Adipose tissue (tissue), 3 donors: ENCODE data around the gene ZBTB16. TPM values are rescaled to one million over a fixed set of nuclear protein-coding genes. Genes with fewer than 3 reads are reported as not detected.

ENCODE experiments used
- H3K27ac ChIP-seq: one replicate; pipeline ENCODE4 v1.5.1; 2013; ENCODE audit warnings: low read depth, low read length
- WGBS, 3 donors: extraction: QIAGEN DNeasy Blood & Tissue Kit; methylation state at CpG; one replicate each; pipeline ENCODE4 v1.1.7; 2013; 5-methylcytosine and 5-hydroxymethylcytosine counted together
- polyA plus RNA-seq, 3 donors: library from polyadenylated mRNA; stranded (reverse); fragments of 200-250 nt; gene quantifications; one replicate each; pipeline ENCODE4 v1.2.3, GENCODE V29; 2013
- donor health status: healthy with polysubstance abuse.
- donor health status: Bipolar disorder and iron deficiency.
- donor health status: healthy.

Gene ZBTB16
- polyA plus RNA-seq, 3 donors: 30.4 to 68.2 (median 43.1) TPM

DNA sequence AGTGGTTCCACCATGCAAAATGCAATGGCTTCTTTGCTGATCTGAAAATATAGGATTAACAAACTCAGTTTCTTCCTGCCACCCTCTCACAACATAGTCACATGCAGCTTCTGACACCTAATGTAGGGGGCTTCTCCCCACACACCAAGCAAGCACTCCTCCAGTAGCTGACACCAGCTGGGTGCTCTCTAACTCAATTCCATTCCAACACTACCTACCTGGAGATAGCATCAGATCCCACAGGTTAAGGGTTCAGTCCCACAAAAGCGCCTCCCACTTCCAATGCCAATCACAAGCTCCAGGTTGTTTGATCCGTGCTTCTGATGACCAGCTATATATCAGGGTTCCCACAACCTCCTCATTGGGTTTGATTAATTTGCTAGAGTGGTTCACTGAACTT lies 204.9 kb downstream of the ZBTB16 start:
- H3K27ac ChIP-seq: no peak overlapping the region
- 88 to 89% (median 89%) methylated on average over 2 of the region's 2 CpGs for WGBS, 3 donors

DNA sequence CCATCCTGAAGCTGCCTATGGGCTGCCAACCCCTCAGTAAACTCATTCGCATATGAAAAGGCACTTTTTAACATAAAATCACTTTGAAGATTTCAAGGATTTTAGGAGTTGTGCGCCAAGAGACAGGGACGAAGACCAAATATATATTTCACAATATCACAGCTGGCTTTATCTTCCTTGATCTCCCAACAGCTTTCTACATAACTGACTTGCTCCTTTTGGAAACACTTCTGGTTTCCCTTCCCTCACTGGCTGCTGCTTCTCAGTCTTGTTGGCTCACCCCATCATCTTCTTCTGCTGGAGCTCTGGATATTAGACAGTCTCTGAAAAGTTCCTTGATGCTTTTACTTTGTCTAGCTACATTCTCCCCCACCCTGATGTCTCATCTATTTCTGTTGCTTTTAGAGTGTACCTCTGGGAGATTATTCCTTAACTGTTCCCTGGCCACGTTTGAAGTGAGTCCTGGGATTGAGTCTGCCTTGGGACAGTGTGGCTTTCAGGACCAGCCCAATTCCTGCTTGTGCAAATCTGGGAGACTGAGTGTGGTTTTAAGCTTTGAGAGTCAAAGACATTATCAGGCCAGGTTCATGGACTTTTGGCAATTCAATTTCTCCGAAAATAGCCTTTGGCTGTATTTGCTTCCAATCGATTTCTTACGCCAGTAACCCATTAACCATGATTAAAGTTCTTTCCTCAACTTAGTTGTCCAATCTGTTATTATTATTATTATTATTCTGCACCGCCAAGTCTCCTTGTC lies 205.8 kb downstream of the ZBTB16 start:
- WGBS, 3 donors: 46 to 67% (median 65%) methylated on average over 8 of the region's 8 CpGs

DNA sequence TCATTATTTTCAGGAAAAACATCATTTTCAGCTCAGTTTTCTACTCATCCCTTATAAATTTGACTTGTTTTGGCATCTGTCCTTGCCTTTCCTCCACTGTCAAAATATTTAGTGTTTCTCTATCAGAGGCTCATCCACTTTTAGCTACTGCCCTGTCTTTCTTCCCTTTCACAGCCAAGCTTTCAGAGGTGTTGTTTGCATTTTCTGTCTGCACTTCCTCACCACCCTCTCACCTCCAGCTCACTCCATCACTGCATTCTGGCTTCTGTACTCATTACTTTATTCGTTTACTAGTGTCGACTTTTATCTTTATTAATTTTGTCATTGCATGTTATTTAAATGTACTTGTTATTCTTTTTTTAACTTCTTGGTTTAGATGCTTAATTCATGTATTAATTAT lies 210.0 kb downstream of the ZBTB16 start:
- WGBS, 3 donors: 55 to 79% (median 75%) methylated on average over 2 of the region's 2 CpGs
- no peak overlapping the region for H3K27ac ChIP-seq

More for the DNA sequence above, 205.8 kb downstream of the ZBTB16 start:
- no peak overlapping the region for H3K27ac ChIP-seq

DNA sequence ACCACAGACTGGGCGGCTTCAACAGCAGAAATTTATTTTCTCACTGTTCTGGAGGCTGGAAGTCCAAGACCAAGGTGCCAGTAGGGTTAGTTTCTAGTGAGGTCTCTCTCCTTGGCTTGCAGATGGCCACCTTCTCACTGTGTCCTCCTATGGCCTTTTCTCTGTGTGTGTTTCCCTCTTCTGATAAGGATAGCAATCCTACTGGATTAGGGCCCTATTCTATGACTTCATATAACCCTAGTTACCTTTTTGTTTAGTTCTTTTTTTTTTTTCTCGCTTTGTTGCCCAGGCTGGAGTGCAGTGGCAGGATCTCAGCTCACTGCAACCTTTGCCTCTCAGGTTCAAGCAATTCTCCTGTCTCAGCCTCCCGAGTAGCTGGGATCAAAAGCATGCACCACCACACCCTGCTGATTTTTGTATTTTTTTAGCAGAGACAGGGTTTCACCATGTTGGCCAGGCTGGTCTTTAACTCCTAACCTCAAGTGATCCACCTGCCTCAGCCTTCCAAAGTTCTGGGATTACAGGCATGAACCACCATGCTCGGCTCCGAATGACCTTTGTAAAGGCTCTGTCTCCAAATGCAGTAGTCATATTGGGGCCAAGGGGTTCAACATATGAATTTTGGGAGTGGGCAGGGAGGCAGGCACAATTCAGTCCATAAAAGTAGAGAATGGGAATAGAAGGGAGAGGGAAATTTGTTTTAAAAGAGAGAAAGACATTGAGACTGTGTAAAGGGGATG lies 211.2 kb downstream of the ZBTB16 start:
- 91 to 98% (median 97%) methylated on average over 5 of the region's 5 CpGs for WGBS, 3 donors
- no peak overlapping the region for H3K27ac ChIP-seq

DNA sequence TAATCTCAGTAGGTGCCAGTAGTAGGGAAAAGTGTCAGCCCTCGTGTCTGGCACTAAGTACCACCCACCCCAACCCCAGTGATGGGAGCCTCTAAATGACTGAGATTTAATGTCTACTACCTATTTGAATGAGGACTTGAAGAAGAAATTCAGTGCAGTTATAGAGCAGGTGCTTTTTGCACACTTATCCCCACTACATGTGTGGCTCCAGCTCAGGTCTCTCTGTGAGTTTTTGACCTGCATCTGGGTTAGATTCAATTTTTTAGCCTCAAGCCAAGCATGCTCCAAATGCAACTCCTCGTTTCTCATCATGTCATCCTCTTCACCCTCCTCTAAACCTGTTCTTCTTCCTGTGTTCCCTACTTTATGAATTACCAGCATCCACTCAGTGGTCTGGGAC lies 211.8 kb downstream of the ZBTB16 start:
- no peak overlapping the region for H3K27ac ChIP-seq
- WGBS, 3 donors: 70 to 79% (median 73%) methylated on average over 2 of the region's 2 CpGs

DNA sequence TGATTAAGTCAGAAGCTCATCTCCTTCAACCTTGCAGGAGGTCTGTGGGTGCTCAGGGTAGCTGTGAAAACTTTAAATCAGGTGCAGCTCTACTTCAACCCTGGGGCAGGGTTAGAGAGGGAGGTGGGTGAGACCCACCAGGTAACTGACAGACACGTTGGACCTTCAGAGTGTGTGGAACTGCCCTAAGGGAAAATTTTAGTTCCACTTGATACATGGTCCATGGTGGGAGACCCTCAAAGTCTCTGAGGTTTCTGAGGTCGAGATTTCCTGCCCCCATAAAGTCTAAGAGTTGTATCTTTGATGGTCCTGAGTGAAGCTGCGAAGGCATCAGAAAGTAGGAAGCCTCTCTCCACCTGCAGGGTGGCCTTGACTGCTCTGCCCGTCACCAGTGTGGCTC lies 212.8 kb downstream of the ZBTB16 start:
- H3K27ac ChIP-seq: no peak overlapping the region
- 54 to 80% (median 77%) methylated on average over 4 of the region's 4 CpGs for WGBS, 3 donors

DNA sequence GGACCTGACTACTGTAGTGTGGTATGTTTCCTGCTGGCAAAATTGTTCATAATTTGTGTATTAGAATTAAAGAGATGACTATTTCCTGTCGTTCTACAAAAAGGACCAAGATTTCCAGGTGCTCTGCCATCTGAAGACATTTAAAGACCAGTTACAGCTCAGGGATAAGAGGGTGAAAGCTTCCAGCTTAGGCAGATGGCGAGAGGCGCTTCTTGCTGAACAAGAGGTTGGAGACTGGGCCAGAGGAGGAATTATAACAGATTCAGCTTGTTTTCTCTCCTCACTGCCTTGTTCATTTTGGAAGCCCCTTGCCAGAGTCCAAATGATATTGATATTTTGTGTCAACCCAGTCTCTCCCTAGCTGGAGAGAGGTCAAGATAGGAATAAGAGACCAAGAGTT lies 213.6 kb downstream of the ZBTB16 start:
- no peak overlapping the region for H3K27ac ChIP-seq
- WGBS, 3 donors: 86 to 88% (median 87%) methylated on average over 3 of the region's 3 CpGs

DNA sequence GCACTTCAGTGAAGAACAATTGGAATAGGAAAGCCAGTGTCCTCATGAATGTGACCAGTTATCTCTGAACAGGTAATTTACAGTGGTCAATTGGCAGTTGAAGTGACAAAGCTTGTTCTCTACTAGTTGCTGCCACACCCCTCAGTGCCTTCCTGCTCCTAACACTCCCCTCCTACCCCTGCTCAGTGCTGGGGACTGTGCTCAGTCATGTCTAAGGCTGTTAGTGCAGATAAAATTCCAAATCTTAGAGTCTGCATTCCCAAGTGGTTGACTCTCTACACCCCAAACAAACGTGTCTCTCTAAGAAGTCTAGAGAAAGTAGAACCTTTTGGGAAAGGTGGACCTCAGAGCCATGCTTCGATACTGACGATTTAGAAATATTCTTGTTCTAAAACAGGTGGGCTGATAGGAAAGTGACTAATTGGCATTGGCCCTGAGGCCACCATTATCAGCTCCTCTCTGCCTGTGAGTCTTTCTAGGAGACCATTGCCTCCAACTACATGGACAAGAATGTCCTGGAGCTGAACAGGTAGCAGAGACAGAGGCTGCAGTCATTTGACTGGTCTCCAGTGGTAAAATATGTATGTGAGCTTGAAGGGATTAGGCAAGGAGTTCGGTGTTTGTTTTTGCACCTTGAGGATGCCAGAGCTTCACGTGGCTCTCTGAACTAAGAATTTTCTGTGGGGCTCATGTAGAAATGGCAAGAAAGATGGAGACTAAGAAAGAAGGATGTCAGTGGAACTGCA lies 214.6 kb downstream of the ZBTB16 start:
- no peak overlapping the region for H3K27ac ChIP-seq
- 64 to 85% (median 80%) methylated on average over 5 of the region's 5 CpGs for WGBS, 3 donors

DNA sequence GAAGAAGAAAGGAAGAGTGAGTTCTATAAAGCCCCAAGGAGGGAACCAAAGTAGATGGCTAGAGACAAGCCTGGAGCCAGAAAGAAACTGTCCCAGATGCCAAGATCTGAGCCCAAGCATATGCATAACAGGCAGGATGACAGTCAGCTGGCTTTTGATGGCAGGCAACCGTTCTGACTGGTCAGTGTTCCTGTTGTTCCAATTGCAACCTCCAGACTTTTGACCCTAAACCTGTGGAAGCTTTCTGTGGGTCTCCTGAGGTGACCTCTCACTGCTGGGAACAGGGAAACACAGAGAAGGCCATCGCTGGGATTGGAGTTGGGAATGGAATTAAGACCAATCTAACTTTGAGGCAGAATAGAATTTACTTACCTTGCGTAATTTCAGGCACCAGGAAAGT lies 215.1 kb downstream of the ZBTB16 start:
- H3K27ac ChIP-seq: no peak overlapping the region
- WGBS, 3 donors: 64 to 74% (median 68%) methylated on average over 3 of the region's 3 CpGs

DNA sequence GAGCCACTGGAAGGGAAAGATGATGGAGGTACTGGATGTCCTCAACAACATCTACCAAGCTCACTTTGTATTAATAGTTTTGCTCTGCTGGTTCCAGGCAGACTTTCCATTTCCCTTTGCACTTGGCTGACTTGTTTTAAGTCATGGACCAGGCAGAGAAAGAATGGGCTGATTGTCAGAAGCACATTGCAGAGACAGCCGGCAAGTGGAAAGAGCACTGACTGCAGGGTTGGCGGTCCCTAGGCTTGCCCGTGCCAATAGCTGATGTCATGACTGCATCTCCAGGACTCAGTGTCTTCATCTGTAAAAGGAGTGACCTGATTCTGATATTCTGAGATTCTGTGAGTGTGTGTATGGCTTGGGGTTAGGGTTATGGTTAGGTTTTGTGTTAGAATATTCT lies 215.8 kb downstream of the ZBTB16 start:
- 58 to 68% (median 67%) methylated on average over 3 of the region's 3 CpGs for WGBS, 3 donors
- H3K27ac ChIP-seq: no peak overlapping the region

DNA sequence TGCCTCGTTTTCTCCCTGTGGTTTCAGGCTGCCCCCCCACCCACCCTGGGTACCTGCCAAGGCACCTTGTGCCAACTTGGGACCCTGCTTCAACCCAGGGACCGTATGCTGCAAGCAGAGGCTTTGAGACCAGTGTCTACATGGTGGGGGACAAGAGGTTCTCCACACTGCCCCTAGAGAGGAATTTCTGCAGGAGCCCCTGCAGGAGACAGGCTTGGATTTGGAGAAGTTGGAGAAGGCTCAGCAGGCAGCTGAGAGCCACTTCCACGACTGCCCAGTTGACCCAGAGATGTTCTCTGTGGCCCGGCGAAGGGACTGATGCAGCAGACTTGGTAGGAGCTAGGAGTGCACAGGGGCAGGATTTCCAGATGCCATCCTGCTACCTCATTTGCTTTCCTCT lies 216.6 kb downstream of the ZBTB16 start:
- no peak overlapping the region for H3K27ac ChIP-seq

DNA sequence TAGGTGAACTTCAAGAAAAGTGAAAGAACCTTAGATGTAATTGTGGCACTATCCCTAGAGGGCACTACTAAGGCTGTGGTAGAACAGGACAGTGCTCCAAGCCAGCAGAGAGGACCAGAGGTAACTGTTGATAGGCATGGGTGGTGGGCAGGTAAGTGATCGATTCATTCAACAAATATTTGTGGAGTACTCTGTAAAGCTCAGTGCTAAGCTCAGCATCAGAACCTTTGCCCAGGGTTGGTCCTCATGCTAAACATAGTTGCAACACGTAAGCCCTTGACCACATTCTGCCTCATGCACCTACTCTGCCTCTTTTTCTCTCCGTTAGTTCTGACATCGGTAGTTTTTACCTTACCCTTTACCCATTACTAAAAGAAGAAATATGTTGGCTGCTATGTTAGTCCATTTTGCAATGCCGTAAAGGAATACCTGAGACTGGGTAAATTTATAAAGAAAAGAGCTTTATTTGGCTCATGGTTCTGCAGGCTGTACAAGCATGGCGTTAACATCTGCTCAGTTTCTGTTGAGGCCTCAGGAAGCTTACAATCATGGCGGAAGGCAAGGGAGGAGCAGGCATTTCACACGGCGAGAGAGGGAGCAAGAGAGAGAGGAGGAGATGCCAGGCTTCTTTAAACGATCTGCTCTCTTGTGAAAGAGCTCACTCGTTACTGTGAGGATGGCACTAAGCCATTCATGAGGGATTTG lies 218.3 kb downstream of the ZBTB16 start:
- 77 to 86% (median 82%) methylated on average over 11 of the region's 11 CpGs for WGBS, 3 donors

More for the DNA sequence above, 216.6 kb downstream of the ZBTB16 start:
- 55 to 62% (median 59%) methylated on average over 5 of the region's 5 CpGs for WGBS, 3 donors

DNA sequence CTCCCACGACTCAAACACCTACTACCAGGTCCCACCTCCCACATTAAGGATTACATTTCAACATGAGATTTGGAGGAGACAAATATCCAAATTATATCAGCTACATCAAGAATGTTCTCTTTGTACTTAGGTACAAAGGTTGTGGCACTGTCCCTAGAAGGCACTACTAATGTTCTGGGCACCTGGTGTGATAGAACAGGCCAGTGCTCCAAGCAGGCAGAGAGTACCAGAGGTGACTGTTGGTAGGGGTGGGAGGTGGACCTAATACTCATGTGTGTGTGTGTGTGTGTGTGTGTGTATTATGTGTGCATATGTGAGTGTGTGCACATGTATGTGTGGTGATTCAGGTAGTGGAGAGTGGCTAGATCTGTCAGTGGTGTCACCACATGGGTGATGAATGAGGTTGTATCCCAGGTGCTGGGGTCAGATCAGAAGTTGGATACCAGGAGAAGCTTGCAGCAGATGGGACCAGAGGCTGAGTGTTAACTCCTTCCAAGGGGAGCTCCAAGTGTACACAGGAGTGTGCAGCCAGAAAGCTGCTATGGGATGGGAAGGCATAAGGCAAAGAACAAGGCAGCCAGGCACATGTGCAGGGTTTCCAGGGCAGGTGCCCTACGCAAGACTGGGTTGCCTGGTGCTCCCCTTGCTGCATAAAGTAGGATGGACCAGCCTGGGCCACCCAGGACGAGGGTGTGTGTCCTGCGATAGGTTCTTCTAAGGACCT lies 219.0 kb downstream of the ZBTB16 start:
- WGBS, 3 donors: 75 to 94% (median 86%) methylated on average over 4 of the region's 4 CpGs
- no peak overlapping the region for H3K27ac ChIP-seq

More for the DNA sequence above, 218.3 kb downstream of the ZBTB16 start:
- no peak overlapping the region for H3K27ac ChIP-seq

DNA sequence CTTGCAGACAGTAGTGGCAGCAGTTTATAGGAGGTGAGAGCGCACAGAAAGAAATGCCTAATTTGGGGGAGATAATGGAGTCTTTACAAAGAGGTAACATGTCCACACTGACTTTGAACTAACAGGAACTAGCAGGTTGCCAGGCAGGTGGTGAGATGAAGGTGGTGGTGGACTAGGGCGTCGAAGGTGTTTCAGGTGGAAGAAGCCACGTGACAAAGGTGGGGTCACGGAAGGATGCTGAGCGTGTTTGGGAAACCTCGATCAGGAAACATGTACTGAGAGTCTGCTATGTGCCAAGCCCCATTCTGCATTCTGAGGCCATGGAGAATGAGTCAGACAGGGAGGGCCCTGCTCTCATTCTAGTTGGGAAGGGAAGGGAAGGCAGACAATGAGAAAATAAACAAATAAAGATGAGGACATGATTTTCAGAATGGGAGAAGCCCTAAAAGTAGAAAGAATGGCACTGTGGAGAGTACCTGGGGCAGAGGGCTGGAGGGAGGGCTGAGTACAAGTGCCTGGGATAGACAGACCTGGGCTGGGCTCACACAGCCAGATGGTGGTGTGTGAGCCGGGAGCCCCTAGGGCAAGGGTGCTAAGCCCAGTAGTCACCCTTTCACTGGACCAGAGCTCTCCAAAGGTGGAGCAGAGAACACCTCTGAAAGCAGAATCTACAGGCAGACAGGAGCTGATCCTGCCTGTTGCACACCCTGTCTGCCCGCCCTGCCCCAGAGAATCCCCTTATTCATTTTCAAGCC lies 220.5 kb downstream of the ZBTB16 start:
- WGBS, 3 donors: 77 to 87% (median 81%) methylated on average over 9 of the region's 9 CpGs
- H3K27ac ChIP-seq: no peak overlapping the region

DNA sequence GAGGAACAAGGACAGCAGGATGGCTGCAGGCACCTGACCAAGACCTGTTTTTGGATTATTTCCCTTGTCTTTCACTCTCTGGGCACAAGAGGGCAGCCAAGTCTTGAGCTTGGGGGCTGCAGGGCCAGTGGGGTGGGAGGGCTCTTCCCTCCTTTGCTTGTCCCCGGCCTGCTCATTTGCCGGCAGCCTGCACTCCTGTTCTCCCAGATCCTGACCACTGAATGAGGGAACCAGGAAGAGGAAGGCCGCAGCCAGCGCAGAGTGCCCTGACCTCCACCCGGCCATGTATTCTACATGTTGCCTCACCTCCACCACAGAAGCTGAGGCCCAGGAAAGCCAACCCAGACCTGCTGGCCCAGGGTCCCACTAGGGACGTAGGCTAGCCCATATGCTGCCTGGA lies 221.2 kb downstream of the ZBTB16 start:
- no peak overlapping the region for H3K27ac ChIP-seq
- 21 to 59% (median 28%) methylated on average over 5 to 6 of the region's 6 CpGs for WGBS, 3 donors

DNA sequence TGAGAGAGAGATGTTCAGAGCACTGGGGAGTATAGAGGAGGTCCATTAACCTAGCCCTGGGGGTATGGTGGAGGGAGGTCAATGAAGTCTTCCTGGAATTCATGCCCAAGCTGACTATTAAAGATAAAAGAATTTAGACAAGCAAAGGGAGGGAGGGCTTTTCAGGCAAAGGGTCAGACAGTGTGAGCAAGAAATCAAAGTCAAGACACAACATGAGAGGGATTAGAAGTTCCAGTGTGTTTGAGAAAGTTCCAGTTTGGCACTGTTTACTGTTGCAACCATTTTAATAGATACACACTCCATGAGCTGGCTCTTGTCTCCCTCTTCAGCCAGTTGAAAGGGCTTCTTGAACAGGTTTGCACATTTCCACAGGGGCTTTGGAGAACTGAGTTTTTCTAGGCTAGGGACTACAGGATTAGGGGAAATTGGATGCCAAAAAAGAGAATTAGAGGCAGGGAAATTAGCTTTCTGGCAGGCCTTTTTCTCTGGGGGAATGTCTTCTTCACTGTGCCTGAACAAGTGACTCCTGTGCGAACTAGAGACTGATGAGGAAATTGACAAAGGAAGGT lies 222.0 kb downstream of the ZBTB16 start:
- 56 to 83% (median 59%) methylated on average over 1 of the region's 1 CpG for WGBS, 3 donors
- H3K27ac ChIP-seq: peak overlapping the region; percentile 62

DNA sequence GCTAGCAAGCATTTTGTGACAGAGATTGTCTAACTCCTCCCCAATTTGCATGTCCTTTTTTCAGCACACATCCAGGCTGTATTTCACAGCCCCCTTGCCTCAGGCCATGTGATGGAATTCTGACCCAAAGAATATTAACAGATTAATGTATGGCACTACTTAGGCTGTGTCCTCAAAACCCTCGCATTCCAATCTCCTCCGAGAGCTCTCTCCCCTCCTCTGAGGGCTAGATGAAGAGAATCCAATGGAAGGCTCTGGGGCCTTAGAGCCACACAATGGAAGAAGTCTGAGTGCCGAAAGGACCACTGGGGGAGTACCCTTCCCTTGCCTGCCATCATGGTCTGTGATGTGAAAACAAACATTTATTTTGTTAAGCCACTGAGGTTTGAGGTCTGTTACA lies 223.0 kb downstream of the ZBTB16 start:
- no peak overlapping the region for H3K27ac ChIP-seq
- WGBS, 3 donors: 78 to 93% (median 86%) methylated on average over 3 of the region's 3 CpGs
